Measurements from ENCODE around the gene CPNE2. TPM values are rescaled to one million over a fixed set of nuclear protein-coding genes. Genes with fewer than 3 reads are reported as not detected.

The CPNE2 gene
- total RNA-seq, 4 donors from 2014 or later: 28.2 to 66.0 (median 45.8) TPM

DNA sequence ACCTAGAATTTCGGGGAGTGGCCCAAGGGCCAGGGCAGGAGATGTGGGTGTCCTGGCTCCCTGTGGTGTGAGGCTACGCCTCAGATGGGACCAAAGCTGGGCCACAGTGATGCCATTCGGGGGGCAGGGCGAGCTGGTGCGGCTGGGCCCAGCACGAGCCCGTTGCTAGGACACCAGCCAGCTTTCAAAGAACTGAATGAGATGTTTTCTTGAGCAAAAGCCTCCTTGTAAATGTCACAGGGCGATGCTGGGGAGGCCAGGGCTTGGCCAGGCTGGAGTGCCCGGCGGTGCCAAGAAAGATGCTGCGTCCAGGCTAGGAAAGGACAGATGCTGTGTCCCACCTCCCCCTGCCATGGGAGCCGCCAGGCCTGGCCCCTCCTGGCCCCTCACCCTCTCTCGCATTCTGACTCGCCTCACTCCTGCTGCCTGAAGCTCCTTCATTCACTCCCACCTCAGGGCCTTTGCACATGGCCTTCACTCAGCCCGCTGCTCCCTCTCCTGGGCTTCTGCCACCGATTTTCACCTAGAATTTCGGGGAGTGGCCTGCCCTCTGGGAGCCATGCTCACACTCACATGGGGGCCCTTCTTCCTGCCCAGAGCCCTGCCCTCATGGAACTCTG, 39.1 kb downstream of the CPNE2 start:
- DNase-seq (ENCODE audit: low spot score): no peak
- no peak for TF ChIP-seq CTCF (IDR thresholded peaks at IDR 0.05)
- no peak for ATAC-seq (ENCODE audit: low FRiP score)

- ATAC-seq (ENCODE audit: low FRiP score): no peak
- DNase-seq (ENCODE audit: low spot score): no peak
Measured at GRCh38 chr16:57132470-57132869, 40.1 kb downstream of the CPNE2 start.

GRCh38 chr16:57133031-57133430, 40.6 kb downstream of the CPNE2 start:
- DNase-seq (ENCODE audit: low spot score): no peak
- TF ChIP-seq CTCF (IDR thresholded peaks at IDR 0.05): no peak
- ATAC-seq (ENCODE audit: low FRiP score): no peak

More at GRCh38 chr16:57132470-57132869, 40.1 kb downstream of the CPNE2 start:
- no peak for TF ChIP-seq CTCF (IDR thresholded peaks at IDR 0.05)

GRCh38 chr16:57133886-57134285, 41.5 kb downstream of the CPNE2 start:
- DNase-seq (ENCODE audit: low spot score): no peak
- no peak for ATAC-seq (ENCODE audit: low FRiP score)

GRCh38 chr16:57134982-57135381, 42.6 kb downstream of the CPNE2 start:
- ATAC-seq (ENCODE audit: low FRiP score) (no peak), DNase-seq (ENCODE audit: low spot score) (no peak)
- no peak for TF ChIP-seq CTCF (IDR thresholded peaks at IDR 0.05)

More at GRCh38 chr16:57133886-57134285, 41.5 kb downstream of the CPNE2 start:
- no peak for TF ChIP-seq CTCF (IDR thresholded peaks at IDR 0.05)

- no peak for DNase-seq (ENCODE audit: low spot score)
- no peak for TF ChIP-seq CTCF (IDR thresholded peaks at IDR 0.05)
- no peak for ATAC-seq (ENCODE audit: low FRiP score)
Measured at GRCh38 chr16:57137043-57137442, 44.7 kb downstream of the CPNE2 start.

DNA sequence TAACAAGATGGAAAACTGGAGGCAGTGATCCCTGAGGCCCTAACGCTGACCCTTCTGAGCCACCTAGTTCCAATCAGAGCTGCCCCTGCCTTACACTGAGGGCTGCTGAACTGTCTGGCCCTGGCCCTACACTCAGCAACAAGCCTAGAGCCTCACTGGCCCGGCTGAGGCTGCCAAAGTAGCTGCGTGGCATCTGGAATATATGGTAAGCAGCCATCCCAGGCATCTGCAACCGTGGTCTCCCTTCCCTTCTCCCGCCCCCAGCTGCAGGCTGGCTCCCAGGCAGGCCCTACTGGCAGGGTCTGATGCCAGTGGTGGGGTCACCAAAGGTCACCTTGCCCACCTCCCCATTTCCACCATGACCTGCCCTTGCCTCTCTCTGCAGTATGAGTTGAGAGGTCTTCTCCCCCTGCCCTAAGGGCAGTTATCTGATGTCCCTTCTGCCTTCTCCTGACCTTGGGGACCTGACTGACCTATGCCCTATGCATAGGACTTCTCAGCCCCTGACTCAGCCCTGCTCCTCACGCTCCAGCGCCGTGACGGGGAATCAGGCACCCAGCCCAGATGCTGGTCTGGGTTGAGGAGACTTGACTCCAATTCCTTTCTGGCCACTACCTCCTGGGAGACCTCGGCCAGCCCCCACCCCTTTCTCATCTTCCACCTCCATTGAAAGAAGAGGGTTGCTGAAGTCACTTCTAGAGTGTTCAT, 45.3 kb downstream of the CPNE2 start:
- no peak for ATAC-seq (ENCODE audit: low FRiP score)
- no peak for TF ChIP-seq CTCF (IDR thresholded peaks at IDR 0.05)

More for the DNA sequence above, 45.3 kb downstream of the CPNE2 start:
- DNase-seq (ENCODE audit: low spot score): no peak
